Neural crest cell (in vitro differentiated cells): ENCODE data around the gene CHRNE. TPM values are rescaled to one million over a fixed set of nuclear protein-coding genes. Genes with fewer than 3 reads are reported as not detected.
"Not testable (repeated sequence)": the region's sequence is repeated elsewhere in the genome, so short reads cannot be mapped to it uniquely, and the experiment has no call there.

Experiments used
- DNase-seq: peaks from one replicate; pipeline ENCODE4 v3.0.0; 2021; ENCODE audit warnings: low read depth, mixed read lengths, low spot score
- H3K27ac Mint-ChIP-seq: one replicate; pipeline ENCODE4 v1.8.0; 2021; ENCODE audit warnings: mild to moderate bottlenecking, mixed read lengths; ENCODE audit not compliant: unreplicated experiment
- H3K27me3 Mint-ChIP-seq: 2 replicates; pipeline ENCODE4 v1.8.0; 2021; ENCODE audit warnings: low read depth, mild to moderate bottlenecking, mixed read lengths
- H3K36me3 Mint-ChIP-seq: 2 replicates; pipeline ENCODE4 v1.8.0; 2021; ENCODE audit warnings: low read depth, mild to moderate bottlenecking, mixed read lengths
- H3K4me1 Mint-ChIP-seq: 2 replicates; pipeline ENCODE4 v1.8.0; 2021; ENCODE audit warnings: mixed read lengths
- H3K4me3 Mint-ChIP-seq: one replicate; pipeline ENCODE4 v1.8.0; 2021; ENCODE audit warnings: mild to moderate bottlenecking, mixed read lengths
- H3K9me3 Mint-ChIP-seq: 2 replicates; pipeline ENCODE4 v1.8.0; 2021; ENCODE audit warnings: mixed read lengths
- CTCF ChIP-seq: fragments of 200-600 bp; sonication (generic); conservative IDR thresholded peaks from 2 replicates; pipeline ENCODE4 v1.5.0; 2021; ENCODE audit warnings: antibody characterized with exemption, mild to moderate bottlenecking
- total RNA-seq: library from RNA; stranded (reverse); gene quantifications from 2 replicates; pipeline ENCODE4 v1.2.1, GENCODE V29; 2021

Gene CHRNE
- total RNA-seq, 1 donor from 2014 or later: 0.21 TPM

- Mint-ChIP-seq H3K27ac (peak overlapping the region; percentile 78), H3K36me3 (peaks cover 11% of the 10 kb centered on the region), H3K9me3 (no peaks in the 10 kb centered on the region), H3K4me1 (peaks cover 42% of the 10 kb centered on the region), H3K4me3 (no peak overlapping the region), H3K27me3 (no peaks in the 10 kb centered on the region)
- DNase-seq: no peak
- TF ChIP-seq CTCF: no peak
Measured at GRCh38 chr17:4860651-4861050, 42.2 kb downstream of the CHRNE start.

- no peak for TF ChIP-seq CTCF
Measured at GRCh38 chr17:4859816-4860625, 42.9 kb downstream of the CHRNE start.

GRCh38 chr17:4858882-4859260 lies 44.0 kb downstream of the CHRNE start:
- Mint-ChIP-seq H3K27me3 (no peaks in the 10 kb centered on the region), H3K4me1 (peaks cover 51% of the 10 kb centered on the region), H3K4me3 (peak overlapping the region; percentile 36), H3K27ac (peak overlapping the region; percentile 87), H3K36me3 (peaks cover 11% of the 10 kb centered on the region), H3K9me3 (no peaks in the 10 kb centered on the region)
- no peak for TF ChIP-seq CTCF
- no peak for DNase-seq

More at GRCh38 chr17:4859816-4860625, 42.9 kb downstream of the CHRNE start:
- Mint-ChIP-seq H3K27me3 (no peaks in the 10 kb centered on the region), H3K4me1 (peaks cover 42% of the 10 kb centered on the region), H3K9me3 (no peaks in the 10 kb centered on the region), H3K36me3 (peaks cover 11% of the 10 kb centered on the region), H3K4me3 (no peak overlapping the region), H3K27ac (peak overlapping the region; percentile 78)
- DNase-seq: no peak

- H3K9me3 Mint-ChIP-seq: no peaks in the 10 kb centered on the region
- H3K36me3 Mint-ChIP-seq: peaks cover 11% of the 10 kb centered on the region
- H3K27ac Mint-ChIP-seq: peak overlapping the region; percentile 87
- no peak for DNase-seq
- no peaks in the 10 kb centered on the region for H3K27me3 Mint-ChIP-seq
- no peak for TF ChIP-seq CTCF
- H3K4me1 Mint-ChIP-seq: peaks cover 51% of the 10 kb centered on the region
- peak overlapping the region; percentile 36 for H3K4me3 Mint-ChIP-seq
Measured at GRCh38 chr17:4858068-4858881, 44.6 kb downstream of the CHRNE start.

DNA sequence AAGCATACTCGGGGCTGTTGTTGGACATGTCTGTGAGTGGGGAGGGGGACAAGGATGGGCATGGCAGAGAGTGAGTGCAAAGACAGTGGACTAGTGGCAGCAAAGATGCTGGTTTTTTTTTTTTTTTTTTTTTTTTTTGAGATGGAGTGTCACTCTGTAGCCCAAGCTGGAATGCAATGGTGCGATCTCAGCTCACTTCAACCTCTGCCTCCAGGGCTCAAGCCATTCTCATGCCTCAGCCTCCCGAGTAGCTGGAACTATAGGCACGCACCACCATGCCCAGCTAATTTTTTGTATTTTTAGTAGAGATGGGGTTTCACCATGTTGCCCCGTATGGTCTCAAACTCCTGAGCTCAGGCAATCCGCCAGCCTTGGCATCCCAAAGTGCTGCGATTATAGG lies 45.6 kb downstream of the CHRNE start:
- peak overlapping the region; percentile 79 for H3K27ac Mint-ChIP-seq
- not testable (repeated sequence) for H3K27me3 Mint-ChIP-seq, H3K9me3 Mint-ChIP-seq, DNase-seq
- peaks cover 52% of the 10 kb centered on the region for H3K4me1 Mint-ChIP-seq
- peak overlapping the region; percentile 17 for H3K4me3 Mint-ChIP-seq
- peaks cover 11% of the 10 kb centered on the region for H3K36me3 Mint-ChIP-seq

- H3K36me3 Mint-ChIP-seq: peaks cover 9% of the 10 kb centered on the region
- no peak for DNase-seq
- peak overlapping the region; percentile 28 for H3K4me3 Mint-ChIP-seq
- H3K4me1 Mint-ChIP-seq: peaks cover 56% of the 10 kb centered on the region
- TF ChIP-seq CTCF: no peak
- no peaks in the 10 kb centered on the region for H3K27me3 Mint-ChIP-seq
- no peaks in the 10 kb centered on the region for H3K9me3 Mint-ChIP-seq
- H3K27ac Mint-ChIP-seq: no peak overlapping the region
Measured at GRCh38 chr17:4856937-4857314, 46.0 kb downstream of the CHRNE start.
